HG02588 (cell line): Measurements from ENCODE around the gene METTL16.

Experiments used
- ATAC-seq: cut with Tn5 transposase; IDR thresholded peaks from one replicate; pipeline ENCODE4 v1.9.1; 2021; ENCODE audit warnings: mild to moderate bottlenecking, moderate library complexity; ENCODE audit not compliant: unreplicated experiment

The METTL16 gene

DNA sequence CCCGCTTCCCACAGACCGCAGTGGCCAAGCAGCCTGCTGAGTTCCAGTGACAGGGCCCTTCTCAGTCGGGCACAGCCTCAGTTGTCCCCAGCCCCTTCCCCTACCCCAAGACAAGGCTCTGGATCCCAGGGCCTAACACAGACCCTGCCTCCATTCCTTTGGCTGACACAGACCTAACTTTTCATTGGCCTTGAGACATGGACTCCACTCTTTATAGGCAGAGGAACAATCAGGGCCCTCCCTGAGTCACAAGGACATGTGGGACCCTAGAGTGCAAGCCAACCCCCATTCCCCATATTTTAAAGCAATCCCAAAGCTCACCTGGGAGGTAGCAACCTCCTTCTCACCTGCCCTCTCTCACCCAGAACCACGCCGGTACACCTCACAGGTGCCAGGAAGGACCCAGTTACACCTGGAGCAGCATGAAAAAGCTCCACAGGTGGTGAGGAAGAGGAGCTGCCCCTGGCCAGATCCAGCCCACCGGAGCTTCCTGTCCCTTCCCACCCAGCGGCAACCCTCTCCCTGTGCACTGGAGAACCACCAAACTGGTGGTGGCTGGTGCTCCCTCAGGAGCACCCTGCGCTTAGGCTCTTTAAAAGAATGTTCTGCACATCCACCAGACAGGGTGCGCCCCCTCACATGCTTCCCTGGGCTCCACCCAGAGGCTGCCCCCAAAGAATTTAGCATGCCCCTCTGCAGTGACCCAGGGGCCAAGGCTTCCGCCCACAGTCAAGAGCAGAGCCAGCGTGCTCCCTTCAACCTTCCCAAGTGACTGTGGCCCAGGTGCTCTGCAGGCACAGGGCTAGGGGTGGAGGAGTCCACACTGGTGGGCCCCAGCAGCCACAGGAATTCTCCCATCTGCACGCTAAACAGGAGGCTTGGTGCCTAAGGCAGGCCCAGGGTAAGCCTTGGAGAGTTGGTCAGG lies 114.2 kb downstream of the METTL16 start:
- no peak for ATAC-seq

DNA sequence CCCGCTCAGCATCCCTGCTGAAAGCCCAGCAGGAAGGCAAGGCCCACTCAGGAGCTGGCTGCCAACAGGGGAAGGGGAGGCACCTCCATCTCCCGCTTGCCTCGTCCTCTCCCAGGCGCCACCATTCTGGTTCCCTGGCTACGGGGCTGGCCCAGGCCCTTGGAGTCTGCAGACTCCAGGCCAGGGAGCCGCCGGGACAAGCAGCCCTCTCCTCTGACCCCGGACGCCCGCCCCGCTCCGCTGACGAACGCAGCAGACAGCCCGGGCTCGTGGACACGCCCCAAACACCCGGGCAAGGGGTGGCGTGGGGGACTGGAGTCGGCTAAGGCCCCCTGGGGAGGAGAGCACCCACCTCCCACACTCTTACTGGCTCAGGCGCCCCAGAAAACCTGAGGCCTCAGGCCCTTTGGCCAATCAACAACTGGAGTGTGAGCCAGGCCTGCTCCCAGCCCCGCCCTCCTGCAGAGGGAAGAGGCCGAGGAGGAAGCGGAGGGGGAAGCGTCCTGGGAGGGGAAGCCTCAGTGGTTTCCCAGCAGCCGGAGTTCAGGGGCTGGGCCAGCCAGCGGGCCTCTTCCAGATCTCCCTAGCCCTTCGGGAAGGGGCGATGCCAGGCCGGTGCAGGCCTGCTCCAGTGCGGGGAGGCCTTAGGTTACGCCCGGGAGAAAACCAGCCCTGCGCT lies 115.0 kb downstream of the METTL16 start:
- no peak for ATAC-seq

DNA sequence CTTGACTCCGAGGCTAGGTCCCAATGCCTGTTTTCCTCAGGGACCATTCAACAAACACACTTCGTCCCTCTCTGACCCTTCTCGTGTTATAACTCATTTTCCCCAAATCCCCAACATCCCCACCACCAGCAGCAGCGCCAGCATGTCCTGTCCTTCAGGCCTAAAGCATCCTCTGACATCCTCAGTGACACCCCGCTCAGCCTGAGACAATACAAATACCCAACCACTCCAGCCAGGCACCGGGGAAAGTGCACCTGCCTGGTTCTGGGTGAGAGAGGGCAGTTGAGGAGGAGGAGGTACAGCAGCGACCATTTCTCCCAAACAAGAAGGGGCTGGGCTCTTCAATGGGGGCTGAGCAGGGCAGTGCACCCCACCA lies 115.5 kb downstream of the METTL16 start:
- ATAC-seq, result no peak

DNA sequence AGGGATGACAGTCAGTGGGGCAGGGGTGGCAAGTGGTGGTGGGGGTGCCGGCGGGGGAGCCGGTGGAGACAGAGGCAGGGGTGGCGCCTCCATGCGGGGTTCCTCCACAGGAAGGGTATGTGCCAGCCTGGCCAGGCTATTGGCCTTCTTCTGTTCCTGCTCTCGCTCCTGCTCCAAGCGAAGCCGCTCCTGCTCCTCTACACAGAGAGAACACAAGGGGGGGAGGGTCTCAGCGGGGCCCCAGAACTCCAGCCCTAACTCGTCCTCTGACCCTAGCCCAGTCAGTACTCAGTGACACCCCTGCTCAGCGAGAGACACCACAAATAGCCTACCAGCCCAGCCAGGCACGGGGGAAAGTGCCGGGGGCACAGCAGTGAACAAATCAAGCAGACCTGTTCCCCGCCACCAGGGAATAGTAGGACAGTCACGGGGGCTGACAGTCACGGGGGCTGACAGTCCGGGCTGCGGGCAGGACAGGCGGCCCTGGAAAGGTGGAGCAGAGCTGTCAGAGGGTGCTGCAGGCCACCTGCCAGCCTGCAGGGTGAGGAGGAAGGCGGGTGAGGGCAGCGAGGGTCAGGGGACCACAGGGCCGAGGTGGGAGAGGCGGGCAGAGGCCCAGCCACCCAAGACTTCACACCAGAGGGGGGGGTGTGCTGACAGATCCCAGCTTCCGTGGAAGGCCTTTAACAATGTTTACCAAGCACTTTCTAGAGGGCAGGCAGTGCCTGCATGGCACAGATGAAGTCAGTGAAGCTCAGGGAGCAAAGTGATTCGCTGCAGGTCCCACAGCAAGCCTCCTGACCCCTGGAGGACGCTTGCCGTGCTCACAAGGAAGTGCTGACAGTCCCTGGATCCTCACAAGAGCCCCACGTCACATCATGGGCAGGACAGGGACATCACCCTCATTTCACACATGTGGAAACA lies 116.2 kb downstream of the METTL16 start:
- ATAC-seq, result no peak

DNA sequence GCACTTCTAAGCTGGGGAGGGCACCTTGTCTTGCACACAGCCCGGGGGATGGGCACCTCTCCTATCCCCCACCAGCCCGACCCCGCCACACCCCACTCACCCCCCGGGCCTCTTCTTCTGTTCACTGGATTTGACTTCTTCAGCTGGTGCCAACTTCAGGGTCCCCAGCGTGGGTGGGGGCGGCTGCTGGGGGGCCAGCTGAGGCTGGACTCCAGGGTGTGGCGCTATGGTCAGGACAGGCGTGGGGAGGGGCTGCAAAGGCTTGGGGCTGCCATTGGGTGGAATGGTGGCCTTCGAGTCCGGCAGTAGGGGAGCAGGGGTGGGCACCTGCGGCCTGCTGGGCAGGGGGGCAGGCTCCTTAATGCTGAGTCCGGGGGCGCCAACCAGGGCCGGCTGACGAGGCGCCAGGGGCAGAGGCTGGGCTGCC lies 116.9 kb downstream of the METTL16 start:
- ATAC-seq, result no peak

DNA sequence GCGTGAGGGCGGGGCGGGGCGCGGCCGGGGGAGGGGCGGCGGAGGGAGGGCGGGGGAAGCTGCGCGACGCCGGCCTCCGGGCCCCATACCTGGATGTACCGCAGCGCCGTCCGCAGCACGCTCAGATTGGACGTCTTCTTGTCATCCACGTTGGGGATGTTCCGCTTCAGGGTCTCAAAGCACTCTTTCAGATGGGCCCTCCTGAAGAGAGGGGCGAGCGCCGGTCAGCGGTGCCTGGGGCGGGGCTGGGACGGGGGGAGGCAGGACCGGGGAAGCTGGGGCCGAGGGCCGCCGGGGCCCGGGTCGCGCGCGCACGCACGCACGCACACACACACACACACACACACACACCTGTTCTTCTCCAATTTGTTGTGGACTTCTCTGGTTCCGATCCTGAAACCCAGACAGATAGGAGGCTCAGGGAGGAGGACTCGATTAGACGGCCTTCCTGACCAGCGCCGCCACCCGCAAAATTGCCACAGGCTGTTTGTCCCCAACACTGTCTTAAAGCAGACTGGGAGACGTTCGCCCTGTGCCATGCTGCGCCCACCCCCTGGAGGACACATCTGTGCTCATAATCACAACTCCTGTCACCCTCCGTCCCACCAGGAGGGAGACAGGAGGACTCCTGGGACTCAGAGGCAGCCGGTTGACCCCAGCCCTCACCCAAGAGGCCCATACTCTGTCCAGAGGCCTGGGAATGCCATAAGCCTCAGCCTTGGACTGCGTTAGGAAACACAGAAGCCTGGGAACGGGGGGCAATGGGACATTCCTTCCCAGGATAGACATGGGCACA lies 117.5 kb downstream of the METTL16 start:
- no peak for ATAC-seq

DNA sequence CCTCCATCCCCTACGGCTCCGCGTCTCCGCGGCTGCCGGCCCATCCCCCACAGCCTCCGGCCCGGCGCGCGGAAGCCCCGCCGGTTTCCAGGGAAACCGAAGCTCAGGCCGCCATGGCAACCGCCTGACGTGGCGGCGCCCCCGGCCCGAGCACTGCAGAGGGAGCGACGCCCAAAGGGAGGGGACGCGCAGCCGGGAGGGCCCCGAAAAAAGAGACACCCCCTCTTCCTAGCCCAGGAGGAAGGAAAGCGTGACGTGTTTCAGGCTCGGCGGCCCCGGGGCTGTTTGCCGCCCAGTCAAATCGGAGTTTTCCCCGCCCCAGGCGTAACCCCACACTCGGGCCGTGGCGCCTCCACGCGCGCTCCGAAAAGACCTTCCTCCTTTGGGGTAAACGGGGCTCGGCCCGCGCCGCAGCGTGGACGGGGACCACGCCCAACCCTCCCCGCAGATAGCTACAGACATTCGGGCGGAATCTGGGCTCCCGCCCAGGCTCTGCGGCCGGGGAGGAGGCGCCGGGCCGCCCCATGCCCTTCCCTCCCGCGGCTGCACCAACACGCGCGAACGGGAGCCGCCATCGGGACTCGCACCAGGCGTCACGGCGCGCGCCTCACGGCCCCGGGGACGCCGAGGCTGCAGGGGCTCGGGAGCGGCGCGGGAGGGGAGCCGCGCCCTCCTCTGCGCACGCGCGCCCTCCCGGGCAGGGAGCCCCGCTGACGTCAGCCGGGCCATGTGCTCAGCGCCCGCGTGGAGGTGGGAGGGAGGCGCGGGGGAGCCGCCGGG lies 118.3 kb downstream of the METTL16 start:
- peak; percentile 44 for ATAC-seq

DNA sequence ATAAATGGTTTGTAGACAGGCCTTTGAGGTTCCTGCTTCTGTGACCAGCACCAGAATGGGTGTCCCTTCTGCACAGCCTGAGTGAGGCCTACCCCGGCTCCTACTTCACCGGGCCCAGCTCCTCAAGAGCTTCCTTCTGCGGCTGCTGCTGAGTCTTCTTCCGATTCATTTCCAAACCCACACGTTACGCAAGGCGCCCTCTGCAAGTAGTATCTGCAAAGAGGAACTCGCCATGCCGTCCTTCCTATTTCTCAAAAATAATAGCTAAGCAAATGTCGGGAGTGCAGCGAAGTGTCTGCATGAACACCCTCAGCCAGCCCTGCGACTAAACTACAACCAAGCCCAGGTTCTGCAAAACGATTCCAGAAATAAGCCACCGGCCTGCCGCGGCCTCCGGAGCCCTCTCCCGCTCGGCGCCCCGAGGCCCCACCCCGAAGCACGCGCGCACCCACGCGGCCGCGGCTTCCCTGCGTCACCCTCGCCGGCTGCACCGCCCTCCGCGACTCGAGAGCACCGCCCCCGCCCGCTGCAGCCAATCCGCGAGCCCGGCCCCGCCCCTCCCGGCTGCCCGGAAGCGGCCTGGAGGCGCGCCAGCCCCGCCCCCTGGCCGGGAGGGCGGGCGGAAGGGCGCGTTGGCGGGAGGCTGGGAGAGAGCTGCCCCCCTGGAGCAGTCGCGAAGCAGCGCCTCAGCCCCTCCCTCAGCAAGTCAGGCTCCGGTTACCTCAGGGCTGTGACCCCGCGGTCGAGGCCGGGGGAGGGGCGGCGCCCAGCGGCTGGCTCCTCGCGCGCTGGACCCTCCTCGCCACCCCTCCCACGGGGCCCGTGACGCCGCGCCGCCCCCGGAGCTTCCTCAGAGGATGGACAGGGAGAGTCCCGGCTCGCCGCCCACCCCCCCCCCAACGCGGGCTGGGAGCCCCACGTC lies 119.2 kb downstream of the METTL16 start:
- ATAC-seq, result peak; percentile 57

DNA sequence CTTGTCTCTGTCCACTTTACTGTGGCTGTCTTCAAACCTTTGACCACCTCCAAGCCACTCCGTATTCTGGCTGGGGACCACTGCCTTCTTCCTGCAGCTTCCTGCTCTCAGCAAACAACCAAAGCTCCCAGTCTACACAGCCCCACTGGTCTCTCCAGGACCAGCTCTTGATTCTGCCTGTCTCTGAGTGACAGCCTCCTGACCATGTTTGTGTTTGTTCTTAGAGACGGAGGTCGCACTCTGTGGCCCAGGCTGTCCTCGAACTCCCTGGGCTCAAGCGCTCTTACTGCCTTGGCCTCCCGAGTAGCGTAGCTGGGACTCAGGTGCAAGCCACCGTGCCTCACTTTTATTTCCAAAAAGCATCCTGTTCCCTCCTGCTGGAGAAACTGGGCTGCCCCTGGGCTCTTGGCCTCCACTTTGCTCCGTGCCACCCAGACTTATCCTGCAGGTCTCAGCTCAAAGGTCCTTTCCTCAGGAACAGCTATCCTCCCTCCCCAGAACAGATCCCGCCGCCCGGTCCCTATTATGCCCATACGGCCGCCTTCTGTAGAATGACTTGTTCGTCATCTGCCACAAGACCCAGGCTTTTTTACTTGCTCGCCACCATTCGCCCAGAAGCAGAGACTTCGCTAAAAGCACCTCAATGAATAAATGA lies 120.0 kb downstream of the METTL16 start:
- ATAC-seq, result no peak

DNA sequence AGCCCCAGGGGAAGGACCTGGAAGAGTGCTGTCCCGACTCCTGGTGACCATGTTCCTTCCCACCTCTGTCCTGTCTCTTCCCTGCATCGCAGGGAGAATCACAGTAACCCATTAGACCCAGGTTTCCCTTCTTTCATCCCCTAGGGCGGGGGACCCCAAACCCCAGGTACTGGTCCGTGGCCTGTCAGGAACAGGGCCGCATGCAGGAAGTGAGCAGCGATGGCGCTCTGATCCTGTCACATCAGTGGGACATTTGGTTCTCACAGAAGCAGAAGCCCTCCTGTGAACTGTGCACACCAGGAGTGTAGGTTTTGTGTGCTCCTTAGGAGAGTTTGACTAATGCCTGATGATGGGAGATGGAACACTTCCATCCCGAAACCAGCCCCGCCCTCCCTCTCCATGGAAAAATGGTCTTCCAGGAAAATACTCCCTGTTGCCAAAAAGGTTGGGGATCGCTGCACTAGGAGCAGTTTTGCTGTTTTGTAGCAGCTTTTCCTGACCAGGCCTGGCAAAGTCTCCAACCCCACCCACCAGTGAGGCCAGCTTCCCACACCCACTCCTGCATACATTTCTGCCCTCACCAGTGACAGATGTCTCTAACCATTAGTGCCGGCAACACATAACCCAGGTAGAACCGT lies 121.4 kb downstream of the METTL16 start:
- ATAC-seq, result no peak

DNA sequence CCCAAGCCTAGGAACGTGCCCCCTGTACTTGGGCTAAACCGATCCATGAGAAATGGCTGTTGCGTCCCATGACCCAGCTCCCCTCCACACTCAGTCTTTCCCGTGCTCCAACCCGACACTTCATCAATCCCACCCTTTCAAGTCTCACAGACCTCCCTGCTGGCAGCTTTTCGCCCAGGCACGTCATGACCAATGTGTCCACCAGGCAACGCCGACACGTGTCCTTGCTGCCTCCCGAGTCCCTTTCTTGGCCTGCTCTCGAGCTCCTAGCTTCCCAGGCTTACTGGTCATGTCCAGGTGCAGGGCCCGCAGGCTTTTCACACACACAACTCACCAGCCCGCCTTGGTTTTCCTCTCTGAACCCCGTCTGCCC lies 123.0 kb downstream of the METTL16 start:
- no peak for ATAC-seq

DNA sequence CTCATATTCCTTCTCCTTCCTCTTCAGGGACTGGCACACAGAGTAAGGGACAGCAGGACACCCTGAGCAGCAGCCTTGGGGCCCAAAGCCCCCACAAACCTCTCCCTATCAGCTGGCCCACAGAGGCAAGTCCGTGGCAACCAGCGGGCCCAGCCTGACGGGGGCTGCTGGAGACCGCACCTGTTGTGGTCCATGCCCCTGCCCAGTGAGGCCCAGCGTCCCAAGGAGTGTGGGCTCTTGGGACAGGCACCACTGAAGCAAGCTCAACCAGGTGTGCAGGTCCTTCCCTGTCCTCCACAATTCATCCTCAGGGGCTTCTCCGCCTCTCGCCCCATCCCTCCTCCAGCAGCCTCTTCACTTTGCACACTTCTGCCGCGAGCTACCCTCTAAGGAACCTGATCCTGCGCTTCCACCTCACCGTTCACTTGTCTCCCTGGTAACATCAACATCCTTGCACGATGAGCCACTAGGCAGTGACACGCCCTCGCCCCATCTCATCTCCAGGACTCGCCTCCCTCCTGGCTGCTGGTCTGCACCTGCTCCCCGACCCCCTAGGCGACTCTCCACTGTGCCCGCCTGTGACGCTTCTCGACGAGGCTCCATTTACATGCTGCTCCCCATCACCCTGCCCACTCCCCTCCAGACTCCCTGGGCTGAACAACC lies 123.5 kb downstream of the METTL16 start:
- ATAC-seq, result no peak

DNA sequence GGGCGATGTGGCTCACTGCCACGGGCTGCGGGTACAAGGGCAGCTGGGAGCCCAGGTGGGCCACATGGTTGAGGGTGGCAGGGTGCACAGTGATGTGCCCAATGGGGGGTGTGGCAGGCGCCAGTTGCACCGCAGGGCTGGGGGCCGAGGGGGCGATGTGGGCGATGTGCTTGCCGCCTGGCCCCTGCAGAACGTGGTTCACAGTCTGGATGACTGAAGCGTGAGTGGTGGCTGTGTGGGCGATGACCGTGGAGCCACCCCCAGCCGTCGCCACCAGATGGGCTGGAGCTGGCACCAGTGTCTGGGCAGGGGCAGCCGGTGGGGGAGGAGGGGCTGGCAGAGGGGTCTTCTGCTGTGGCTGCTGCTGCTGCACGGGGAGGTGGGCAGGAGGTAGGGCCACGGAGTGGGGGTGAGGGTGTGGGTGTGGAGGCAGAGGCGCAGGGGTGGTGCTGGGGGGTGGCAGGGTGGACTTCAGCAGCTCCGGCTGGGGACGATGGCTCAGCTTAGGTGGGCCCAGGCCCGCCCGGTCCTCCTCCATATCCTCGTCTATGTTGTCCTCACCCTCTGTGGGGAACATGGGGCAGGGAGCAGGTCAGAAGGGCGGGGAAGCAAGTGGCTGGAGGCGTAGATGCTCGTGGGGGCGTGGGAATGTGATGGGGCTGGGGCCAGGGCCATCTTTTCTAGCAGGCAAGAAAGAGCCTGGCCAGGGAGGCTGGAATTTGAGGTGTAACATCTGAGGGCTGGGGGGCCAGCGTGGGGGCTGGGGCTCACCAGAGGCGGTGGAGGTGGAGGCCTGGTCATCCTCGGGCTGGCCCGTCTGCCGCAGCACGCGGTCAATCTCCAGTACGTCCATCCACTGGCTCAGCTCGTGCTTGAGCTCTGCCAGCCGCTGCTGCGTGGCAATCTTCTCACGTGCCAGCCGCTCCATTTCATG lies 124.3 kb downstream of the METTL16 start:
- ATAC-seq, result no peak

DNA sequence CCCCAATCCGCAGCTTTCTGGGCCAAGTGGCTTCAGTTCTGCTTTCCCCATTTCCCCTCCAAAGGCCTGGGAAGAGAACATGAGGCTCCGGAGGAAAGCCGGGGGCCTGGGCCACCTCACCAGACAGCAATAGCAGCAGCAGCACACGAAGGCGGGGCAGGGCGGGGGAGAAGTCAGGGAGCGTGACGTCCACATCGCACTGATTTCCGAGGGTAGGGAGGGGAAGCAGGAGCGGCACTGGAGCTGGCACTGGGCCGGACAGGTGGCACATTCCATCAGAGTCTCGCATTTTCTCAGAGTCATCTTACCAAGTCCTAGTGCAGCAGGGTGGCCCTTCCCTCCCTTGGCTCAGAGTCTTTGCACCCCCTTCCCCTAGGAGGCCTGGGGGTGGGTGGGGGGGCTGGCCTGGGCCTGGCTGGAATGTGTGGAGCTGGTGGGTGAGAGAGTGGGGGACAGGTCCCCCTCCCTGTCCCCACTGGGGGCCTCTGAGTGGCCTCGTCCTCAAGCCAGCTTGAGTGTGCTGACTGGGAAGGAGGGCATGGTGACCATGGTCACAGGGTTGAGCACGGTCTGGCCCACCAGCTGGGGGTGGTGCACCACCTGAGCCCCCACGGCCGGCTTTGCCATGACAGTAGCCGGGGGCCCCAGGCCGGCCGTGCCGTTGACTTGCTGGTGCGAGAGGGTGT lies 125.1 kb downstream of the METTL16 start:
- no peak for ATAC-seq
